LoVo (cell line): ENCODE data around the gene LNX2.

Source experiments
- DNase-seq: peaks from one replicate; pipeline ENCODE4 v3.0.0-alpha.2; 2016; ENCODE audit warnings: low spot score

The LNX2 gene

DNA sequence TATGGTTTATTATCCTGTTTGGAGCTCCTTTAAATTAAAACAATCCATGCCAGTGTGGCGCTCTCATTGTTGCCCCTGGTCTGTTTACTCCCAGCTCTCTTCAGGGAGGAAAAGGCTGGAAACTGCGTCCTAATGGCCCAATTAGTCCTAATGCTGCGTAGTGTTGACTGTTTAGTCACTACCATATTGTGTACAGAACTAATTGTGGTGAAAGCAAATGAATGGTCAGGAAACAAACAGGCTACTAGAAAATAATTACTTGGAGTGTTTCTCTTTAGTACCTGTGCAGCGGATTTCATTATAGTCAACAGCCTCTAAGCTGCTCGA, 115.5 kb downstream of the LNX2 start:
- no peak for DNase-seq

DNA sequence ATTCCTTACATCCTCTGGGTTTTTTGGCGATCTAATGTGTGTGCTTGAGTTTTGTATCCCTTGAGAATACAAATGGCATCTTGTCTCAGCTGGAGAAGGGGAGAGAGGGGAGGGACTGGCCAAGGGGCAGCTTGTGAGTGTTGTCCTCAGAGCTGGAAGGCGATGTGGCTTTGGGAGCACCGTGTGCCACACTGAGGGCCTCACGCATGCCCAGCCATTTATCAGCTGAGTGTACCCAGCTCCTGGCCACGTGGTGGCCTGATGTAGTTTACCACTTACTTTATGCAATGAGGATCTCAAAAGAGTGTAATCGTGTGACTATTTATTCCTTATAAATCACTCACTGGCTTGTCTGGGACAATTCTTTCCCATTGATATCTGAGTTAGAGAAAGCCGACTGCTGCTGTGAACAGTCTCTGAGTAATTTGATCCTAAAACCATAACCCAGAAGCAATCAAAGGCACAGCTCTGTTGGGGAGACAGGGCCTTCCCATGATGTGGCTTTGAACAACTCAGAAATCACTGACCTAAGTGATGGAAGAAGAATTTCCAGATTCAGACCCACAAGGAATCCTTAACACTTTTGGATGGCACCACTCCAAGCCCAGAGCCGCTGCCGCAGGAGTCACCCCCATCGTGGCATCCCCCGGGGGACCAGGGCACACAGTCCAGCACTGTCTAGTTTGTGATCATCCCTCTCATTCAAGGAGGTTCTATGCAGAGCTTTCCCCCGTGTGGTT, 116.0 kb downstream of the LNX2 start:
- no peak for DNase-seq

DNA sequence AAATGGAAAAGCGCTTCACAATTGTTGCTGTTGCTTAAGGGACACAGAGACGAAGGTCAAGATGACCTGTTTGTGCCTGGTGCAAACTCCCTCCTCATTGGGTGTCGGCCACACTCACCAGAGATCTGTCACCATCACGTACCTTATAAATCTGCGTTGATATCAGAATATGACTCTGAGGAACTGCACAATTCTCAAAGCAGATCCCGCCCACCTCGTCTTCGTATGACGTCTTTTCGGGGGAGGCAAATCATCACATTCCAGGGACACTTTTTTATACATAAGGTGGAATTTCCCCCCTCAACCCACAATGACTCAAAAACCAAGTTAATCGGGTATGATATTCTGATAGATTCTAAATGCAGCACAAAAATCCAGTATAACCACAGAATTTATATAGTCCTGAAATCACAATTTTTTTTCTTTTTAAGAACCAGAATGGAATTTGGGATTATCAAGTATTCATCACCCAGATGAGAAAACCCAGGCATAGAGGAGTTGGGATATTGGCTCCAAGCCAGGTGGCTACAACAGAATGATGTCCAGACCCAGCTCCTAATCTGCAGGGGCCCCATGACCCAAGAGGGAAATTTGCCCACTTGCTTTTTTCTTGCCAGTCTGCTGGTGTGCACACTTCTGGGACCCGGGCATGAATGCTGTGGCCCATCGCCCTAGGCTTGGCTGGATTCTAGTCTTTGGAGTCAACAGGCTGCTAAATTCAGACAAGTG, 119.4 kb downstream of the LNX2 start:
- DNase-seq: no peak

DNA sequence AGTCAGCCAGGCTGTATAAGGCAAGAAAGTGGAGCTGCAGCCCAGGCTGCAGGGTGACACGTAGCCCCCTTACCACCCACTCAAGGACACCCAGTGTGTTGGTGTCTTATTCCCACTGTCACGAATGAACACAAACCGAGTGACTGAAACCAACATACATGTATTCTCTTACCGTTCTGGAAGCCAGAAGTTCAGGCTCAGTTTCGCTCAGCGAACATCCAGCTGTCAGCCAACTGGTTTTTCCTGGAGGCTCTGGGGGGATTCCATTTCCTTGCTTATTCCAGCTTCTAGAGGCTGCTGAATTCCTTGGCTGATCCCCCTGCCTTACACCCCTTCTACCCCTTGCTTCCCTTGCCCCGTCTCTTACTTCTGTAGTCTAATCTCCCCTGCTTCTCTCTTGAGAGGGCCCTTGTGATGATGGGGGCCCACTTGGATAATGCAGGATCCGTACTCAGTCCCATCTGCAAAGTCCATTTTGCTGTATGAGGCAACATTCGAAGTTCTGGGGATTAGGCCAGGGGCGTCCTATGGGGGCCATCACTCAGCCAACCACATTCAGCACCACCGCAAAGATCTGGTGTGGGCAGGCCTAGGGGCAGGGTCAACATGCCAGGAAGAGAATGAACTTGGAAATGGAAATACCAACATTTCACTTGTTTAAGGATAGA, 122.6 kb downstream of the LNX2 start:
- no peak for DNase-seq

DNA sequence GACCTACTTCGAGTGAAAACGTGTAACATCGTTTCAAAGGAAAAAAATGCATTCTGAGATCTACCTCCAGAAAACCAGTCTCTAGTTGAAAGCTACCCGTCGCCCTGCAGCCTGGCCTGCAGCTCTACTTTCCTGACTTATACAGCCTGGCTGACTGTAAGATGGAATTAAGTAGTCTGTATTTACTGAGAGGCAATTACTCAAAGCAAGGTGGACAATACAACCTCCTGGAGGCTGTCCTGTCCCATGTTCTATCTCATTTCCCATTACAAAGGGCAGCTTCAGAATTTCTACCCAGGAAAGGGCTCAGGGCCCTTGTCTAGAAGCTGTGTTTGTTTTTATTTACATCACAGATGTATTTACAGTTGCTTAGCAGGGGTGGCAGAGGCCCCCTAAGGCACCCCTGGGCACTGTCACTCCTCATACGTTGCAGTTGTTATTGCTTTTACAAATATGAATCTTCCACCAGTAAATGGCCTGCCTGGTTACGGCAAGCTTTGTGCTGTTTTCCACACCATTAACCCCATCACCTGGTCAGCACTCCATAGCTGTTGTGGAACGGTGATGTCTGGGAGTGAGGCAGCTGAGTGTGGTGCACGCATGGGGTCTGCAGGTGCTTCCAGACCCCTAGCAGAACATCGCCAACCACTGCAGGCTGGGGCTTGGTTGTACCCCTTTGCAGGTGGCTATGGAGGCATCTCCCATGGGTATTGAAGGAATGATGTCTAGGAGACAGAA, 123.6 kb downstream of the LNX2 start:
- no peak for DNase-seq

DNA sequence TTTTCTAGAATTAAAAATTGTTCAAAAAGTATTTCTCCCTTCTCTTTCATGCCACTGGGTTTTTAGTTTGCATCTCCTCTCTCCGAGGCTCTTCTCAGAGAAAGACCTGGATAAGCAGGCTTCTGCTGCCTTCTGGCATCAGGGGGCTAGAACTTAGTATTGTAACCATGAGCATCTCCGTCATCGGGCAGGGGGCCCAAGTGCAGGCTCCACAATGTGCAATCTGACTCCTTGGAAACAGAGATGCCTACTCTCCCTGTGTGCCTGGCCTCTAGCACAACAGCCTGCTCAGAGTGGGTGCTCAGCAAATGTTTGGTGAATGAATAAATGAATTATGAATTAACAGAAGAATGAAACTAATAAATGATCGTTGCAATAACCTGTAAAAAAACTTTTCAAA, 124.3 kb downstream of the LNX2 start:
- no peak for DNase-seq
